ENCODE results near the gene PPP1R13L.

DNA sequence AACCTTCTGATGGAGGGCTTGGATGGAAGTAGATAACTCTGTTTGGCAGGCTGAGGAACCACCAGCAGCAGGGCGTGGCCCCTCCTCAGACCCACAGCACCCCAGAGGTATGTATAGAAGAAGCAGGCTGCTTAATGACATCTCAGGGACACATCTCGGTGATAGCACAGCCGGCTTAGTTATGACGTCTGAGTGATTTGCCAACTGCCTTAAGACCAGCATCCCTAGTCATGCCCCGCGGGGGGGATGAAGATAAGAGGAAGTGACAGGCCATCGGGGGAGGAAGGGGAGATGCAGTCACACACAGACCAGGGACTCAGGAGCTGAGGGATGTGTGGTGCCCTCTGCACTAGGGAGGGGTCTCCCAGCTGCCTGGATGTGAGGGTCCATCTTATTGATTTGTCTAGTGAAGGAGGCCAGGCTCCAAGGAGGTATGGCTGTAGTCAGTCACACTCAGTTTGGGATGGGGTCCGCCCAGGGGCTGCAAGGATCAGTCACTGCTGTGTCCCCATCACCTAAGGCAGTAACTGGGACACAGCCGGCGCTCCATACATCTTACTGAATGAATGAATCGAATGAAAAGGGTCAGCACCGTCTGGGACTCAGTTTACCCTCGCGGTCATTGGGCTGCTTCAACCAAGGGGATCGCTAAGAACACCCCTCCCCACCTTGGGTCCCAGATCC, 38.1 kb upstream of the PPP1R13L start:
- TF ChIP-seq YY1 (IDR thresholded peaks at IDR 0.05; ENCODE audit: low read depth, low read length) (no peak), EP300 (IDR thresholded peaks at IDR 0.05; ENCODE audit: borderline replicate concordance in 1 of 2, low read depth in 2 of 2, low read length in 2 of 2) (no peak), SIN3A (conservative IDR thresholded peaks at IDR 0.05 in 1 of 2, IDR thresholded peaks at IDR 0.05 in 1 of 2; ENCODE audit: low read depth in 1 of 2, low read length in 2 of 2) (no peak), POLR2A (IDR thresholded peaks at IDR 0.05; ENCODE audit: control extremely low read depth in 1 of 2, low read depth in 2 of 2, low read length in 2 of 2) (no peak)
- TF ChIP-seq, protein P1, sequence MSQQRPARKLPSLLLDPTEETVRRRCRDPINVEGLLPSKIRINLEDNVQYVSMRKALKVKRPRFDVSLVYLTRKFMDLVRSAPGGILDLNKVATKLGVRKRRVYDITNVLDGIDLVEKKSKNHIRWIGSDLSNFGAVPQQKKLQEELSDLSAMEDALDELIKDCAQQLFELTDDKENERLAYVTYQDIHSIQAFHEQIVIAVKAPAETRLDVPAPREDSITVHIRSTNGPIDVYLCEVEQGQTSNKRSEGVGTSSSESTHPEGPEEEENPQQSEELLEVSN (IDR thresholded peaks at IDR 0.05): no peak
